Caco-2 (cell line): ENCODE measurements around the gene RUBCN. TPM values are rescaled to one million over a fixed set of nuclear protein-coding genes. Genes with fewer than 3 reads are reported as not detected.

Experiments
- BruUV-seq: library from RNA; stranded (reverse); fragments of 400-500 nt; replicated peaks from 2 replicates; lab custom pipeline; 2021; lab: Mats Ljungman, UMichigan
- CTCF ChIA-PET: fragments of 300-600 bp; sonication (Branson Sonifier 250); formaldehyde crosslinking; loops from one replicate; lab custom pipeline; 2022; ENCODE audit warnings: antibody characterized with exemption; lab: Charles Lee
- POLR2A ChIA-PET: fragments of 300-600 bp; sonication (Branson Sonifier 250); formaldehyde crosslinking; loops from one replicate; lab custom pipeline; 2022; ENCODE audit warnings: antibody characterized with exemption; lab: Charles Lee
- DNase-seq, 2 experiments: peaks; one replicate each; pipeline versions ENCODE4 v3.0.0 to v3.0.0-alpha.2; 2020 to 2022
- H3K27me3 ChIP-seq: replicated peaks from 2 replicates; pipeline ENCODE4 v1.6.0; 2011; ENCODE audit warnings: low read length; ENCODE audit not compliant: control insufficient read depth, insufficient read depth
- H3K36me3 ChIP-seq: 2 replicates; pipeline ENCODE4 v1.5.1; 2011; ENCODE audit warnings: low read length; ENCODE audit not compliant: control insufficient read depth, insufficient read depth
- H3K4me1 ChIP-seq: fragments of 250-450 bp; sonication (Bioruptor Pico); 2 replicates; pipeline ENCODE4 v1.5.1; 2020; ENCODE audit warnings: mild to moderate bottlenecking
- H3K4me3 ChIP-seq: 2 replicates; pipeline ENCODE4 v1.5.1; 2011; ENCODE audit warnings: low read depth, mild to moderate bottlenecking, control low read depth, low read length
- H3K9me3 ChIP-seq: fragments of 250-450 bp; sonication (Bioruptor Pico); 2 replicates; pipeline ENCODE4 v1.5.1; 2020; ENCODE audit warnings: mild to moderate bottlenecking, moderate library complexity
- H3K27ac Mint-ChIP-seq: one replicate; pipeline ENCODE4 v1.8.0; 2022; ENCODE audit warnings: mixed read lengths; ENCODE audit not compliant: unreplicated experiment
- H3K27me3 Mint-ChIP-seq: one replicate; pipeline ENCODE4 v1.8.0; 2022; ENCODE audit warnings: mixed read lengths; ENCODE audit not compliant: insufficient read depth, unreplicated experiment
- H3K36me3 Mint-ChIP-seq: one replicate; pipeline ENCODE4 v1.8.0; 2022; ENCODE audit warnings: mild to moderate bottlenecking, mixed read lengths; ENCODE audit not compliant: insufficient read depth, unreplicated experiment
- H3K4me1 Mint-ChIP-seq: one replicate; pipeline ENCODE4 v1.8.0; 2022; ENCODE audit warnings: low read depth, mixed read lengths; ENCODE audit not compliant: unreplicated experiment
- H3K4me3 Mint-ChIP-seq: one replicate; pipeline ENCODE4 v1.8.0; 2022; ENCODE audit warnings: mild to moderate bottlenecking, moderate library complexity, mixed read lengths; ENCODE audit not compliant: unreplicated experiment
- H3K9me3 Mint-ChIP-seq: one replicate; pipeline ENCODE4 v1.8.0; 2022; ENCODE audit warnings: mixed read lengths; ENCODE audit not compliant: unreplicated experiment
- CTCF ChIP-seq, 2 experiments: fragments of 200-600 bp in 1 of 2; IDR thresholded peaks; 1 replicate in 1 of 2; 2 replicates in 1 of 2; pipeline versions ENCODE4 v1.5.1 to v1.8.0; 2011 to 2022; ENCODE audit warnings: antibody characterized with exemption in 1 of 2, control low read depth in 1 of 2, inconsistent platforms in 1 of 2, low read depth in 1 of 2, low read length in 1 of 2, mild to moderate bottlenecking in 1 of 2, moderate library complexity in 1 of 2; ENCODE audit not compliant: insufficient read depth in 1 of 2, severe bottlenecking in 1 of 2, unreplicated experiment in 1 of 2
- intact Hi-C: fragments of 100-400 bp; cut with micrococcal nuclease; formaldehyde crosslinking; loops from one replicate; pipeline ENCODE4 v1.10.0; 2022; ENCODE audit not compliant: unreplicated experiment
- total RNA-seq: library from RNA; stranded (reverse); gene quantifications from 2 replicates; pipeline ENCODE4 v1.2.3, GENCODE V29; 2022

Gene RUBCN
- total RNA-seq, 1 experiment from 2014 or later = 10.6 TPM

DNA sequence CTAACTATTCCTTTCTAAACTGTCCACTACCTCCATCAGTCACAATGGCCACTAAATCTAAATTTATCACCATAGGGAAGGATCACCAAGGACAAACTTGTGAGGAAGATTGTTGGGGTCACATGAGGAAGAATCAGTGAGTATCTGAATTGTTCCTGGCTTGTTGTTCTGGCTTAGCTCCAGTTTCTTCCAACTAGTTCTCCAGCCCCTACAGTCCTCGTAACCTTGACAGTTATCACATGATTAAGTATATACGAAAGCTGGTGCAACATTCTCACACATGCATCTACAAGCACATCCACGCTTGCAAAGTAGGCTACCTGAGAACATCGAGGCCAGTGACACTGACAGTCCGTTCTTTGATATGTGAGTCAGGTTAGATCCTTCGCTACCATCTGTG is 46.0 kb downstream of the RUBCN start:
- Mint-ChIP-seq H3K9me3 (no peaks in the 10 kb centered on the region), H3K27me3 (no peaks in the 10 kb centered on the region), H3K36me3 (peaks cover 18% of the 10 kb centered on the region), H3K4me3 (no peak overlapping the region), H3K4me1 (no peaks in the 10 kb centered on the region), H3K27ac (no peak overlapping the region)
- intact Hi-C loops = no loop called here
- H3K27me3 ChIP-seq = no peaks in the 10 kb centered on the region
- H3K4me3 ChIP-seq = no peak overlapping the region
- no peaks in the 10 kb centered on the region for H3K36me3 ChIP-seq
- no peaks in the 10 kb centered on the region for H3K4me1 ChIP-seq
- no peak for DNase-seq
- no peaks in the 10 kb centered on the region for H3K9me3 ChIP-seq
- ChIA-PET POLR2A (no interaction called here), CTCF (no interaction called here)
- no peak for TF ChIP-seq CTCF (IDR thresholded peaks at IDR 0.05; ENCODE audit: insufficient read depth in 1 of 2, low read depth in 1 of 2, low read length in 1 of 2, severe bottlenecking in 1 of 2, unreplicated experiment in 1 of 2)
- no TSS peak for BruUV-seq

DNA sequence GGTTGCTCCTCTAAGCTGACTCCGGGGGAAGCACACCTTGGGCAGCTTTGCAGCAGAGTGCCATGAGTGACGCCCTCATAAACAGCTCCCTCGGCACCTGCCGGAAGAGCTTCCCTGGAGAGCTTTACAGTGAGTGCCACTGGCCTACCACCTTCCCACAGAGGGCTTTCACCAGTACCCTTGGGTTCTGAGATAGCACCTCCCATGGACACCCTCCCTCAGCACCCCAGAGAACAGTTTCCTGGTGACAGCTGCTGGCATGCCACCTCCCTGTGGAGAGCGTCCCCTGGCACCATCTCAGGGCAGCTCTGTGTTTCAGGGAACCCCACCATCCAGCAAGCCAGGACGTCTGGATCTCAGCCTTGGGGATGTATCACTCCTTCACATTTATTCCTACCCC is 49.1 kb downstream of the RUBCN start:
- intact Hi-C loops = no loop called here
- no peaks in the 10 kb centered on the region for H3K27me3 ChIP-seq
- BruUV-seq = no TSS peak
- no peak overlapping the region for H3K4me3 ChIP-seq
- peaks cover 8% of the 10 kb centered on the region for H3K36me3 Mint-ChIP-seq
- no peak for DNase-seq
- no peak for TF ChIP-seq CTCF (IDR thresholded peaks at IDR 0.05; ENCODE audit: insufficient read depth in 1 of 2, low read depth in 1 of 2, low read length in 1 of 2, severe bottlenecking in 1 of 2, unreplicated experiment in 1 of 2)
- ChIA-PET POLR2A (no interaction called here), CTCF (no interaction called here)
- no peak overlapping the region for H3K4me3 Mint-ChIP-seq
- H3K9me3 Mint-ChIP-seq = no peaks in the 10 kb centered on the region
- no peak overlapping the region for H3K27ac Mint-ChIP-seq
- H3K9me3 ChIP-seq = no peaks in the 10 kb centered on the region
- H3K36me3 ChIP-seq = no peaks in the 10 kb centered on the region
- H3K4me1 Mint-ChIP-seq = no peaks in the 10 kb centered on the region
- H3K4me1 ChIP-seq = no peaks in the 10 kb centered on the region
- H3K27me3 Mint-ChIP-seq = no peaks in the 10 kb centered on the region

GRCh38 chr3:197686899-197687298 is 49.8 kb downstream of the RUBCN start:
- ChIA-PET CTCF (no interaction called here), POLR2A (no interaction called here)
- Histone ChIP-seq H3K9me3 (no peaks in the 10 kb centered on the region), H3K4me3 (no peak overlapping the region), H3K4me1 (no peaks in the 10 kb centered on the region), H3K27me3 (no peaks in the 10 kb centered on the region), H3K36me3 (no peaks in the 10 kb centered on the region)
- Mint-ChIP-seq H3K4me3 (no peak overlapping the region), H3K36me3 (peaks cover 12% of the 10 kb centered on the region), H3K4me1 (no peaks in the 10 kb centered on the region), H3K27ac (no peak overlapping the region), H3K9me3 (no peaks in the 10 kb centered on the region), H3K27me3 (no peaks in the 10 kb centered on the region)
- no peak for TF ChIP-seq CTCF (IDR thresholded peaks at IDR 0.05; ENCODE audit: insufficient read depth in 1 of 2, low read depth in 1 of 2, low read length in 1 of 2, severe bottlenecking in 1 of 2, unreplicated experiment in 1 of 2)
- no TSS peak for BruUV-seq
- DNase-seq = no peak
- intact Hi-C loops = no loop called here
